ENCODE results near the gene SPG11. TPM values are rescaled to one million over a fixed set of nuclear protein-coding genes. Genes with fewer than 3 reads are reported as not detected.

Gene SPG11
- total and polyA plus RNA-seq, 9 of the 15 experiments (the other 6 are each of a cell fraction or from before 2014, with no cell fraction given): 23.3 to 71.2 (median 45.6) TPM

- no peak for TF ChIP-seq LEF1 (IDR thresholded peaks at IDR 0.05)
- TF ChIP-seq CCAR2 (IDR thresholded peaks at IDR 0.05; ENCODE audit: low read depth, low read length): no peak
- peak; percentile 84 for TF ChIP-seq RBFOX2 (IDR thresholded peaks at IDR 0.05; ENCODE audit: low read depth, low read length)
- no peak for TF ChIP-seq FIP1L1 (IDR thresholded peaks at IDR 0.05; ENCODE audit: low read depth, low read length, poor library complexity, severe bottlenecking)
- no peak for TF ChIP-seq GATAD2A (IDR thresholded peaks at IDR 0.05)
- no peak for TF ChIP-seq CBX5 (IDR thresholded peaks at IDR 0.05; ENCODE audit: borderline replicate concordance, low read depth)
- no peak for TF ChIP-seq ZNF584 (CRISPR knock-in tag; IDR thresholded peaks at IDR 0.05; ENCODE audit: low read depth)
- TF ChIP-seq CREB1 (IDR thresholded peaks at IDR 0.05): no peak
- no peak for TF ChIP-seq CREB1 (CRISPR knock-in tag; IDR thresholded peaks at IDR 0.05)
- TF ChIP-seq ELF4 (CRISPR knock-in tag; IDR thresholded peaks at IDR 0.05): no peak
- peak; percentile 44; the same call in 1 of the 2 replicates for TF ChIP-seq LCOR (CRISPR knock-in tag; IDR thresholded peaks at IDR 0.05)
- no peak for TF ChIP-seq KAT2B (IDR thresholded peaks at IDR 0.05; ENCODE audit: low read depth, low read length)
- TF ChIP-seq PML (IDR thresholded peaks at IDR 0.05; ENCODE audit: low read length): peak; percentile 2; the same call in 1 of the 2 replicates
- no peak for TF ChIP-seq ELK3 (CRISPR knock-in tag; IDR thresholded peaks at IDR 0.05)
- TF ChIP-seq, protein P1, sequence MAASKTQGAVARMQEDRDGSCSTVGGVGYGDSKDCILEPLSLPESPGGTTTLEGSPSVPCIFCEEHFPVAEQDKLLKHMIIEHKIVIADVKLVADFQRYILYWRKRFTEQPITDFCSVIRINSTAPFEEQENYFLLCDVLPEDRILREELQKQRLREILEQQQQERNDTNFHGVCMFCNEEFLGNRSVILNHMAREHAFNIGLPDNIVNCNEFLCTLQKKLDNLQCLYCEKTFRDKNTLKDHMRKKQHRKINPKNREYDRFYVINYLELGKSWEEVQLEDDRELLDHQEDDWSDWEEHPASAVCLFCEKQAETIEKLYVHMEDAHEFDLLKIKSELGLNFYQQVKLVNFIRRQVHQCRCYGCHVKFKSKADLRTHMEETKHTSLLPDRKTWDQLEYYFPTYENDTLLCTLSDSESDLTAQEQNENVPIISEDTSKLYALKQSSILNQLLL (CRISPR knock-in tag; IDR thresholded peaks at IDR 0.05; ENCODE audit: borderline replicate concordance): no peak
- peak; percentile 15 for TF ChIP-seq ETV1 (tag; conservative IDR thresholded peaks at IDR 0.05; ENCODE audit: low read depth)
- no peak for TF ChIP-seq NR2C2 (CRISPR knock-in tag; IDR thresholded peaks at IDR 0.05)
- no peak; the same call in 1 of the 2 replicates for TF ChIP-seq NR2C2 (tag; IDR thresholded peaks at IDR 0.05)
- TF ChIP-seq PBX2 (CRISPR knock-in tag; IDR thresholded peaks at IDR 0.05; ENCODE audit: low read depth): no peak
- no peak for TF ChIP-seq PBX2 (tag; conservative IDR thresholded peaks at IDR 0.05; ENCODE audit: low read depth)
- no peak for TF ChIP-seq UBTF (IDR thresholded peaks at IDR 0.05; ENCODE audit: borderline replicate concordance in 1 of 2, low read depth in 2 of 2, low read length in 2 of 2)
- TF ChIP-seq ZNF41 (CRISPR knock-in tag; conservative IDR thresholded peaks at IDR 0.05): no peak
- no peak for TF ChIP-seq ZNF232 (CRISPR knock-in tag; IDR thresholded peaks at IDR 0.05)
Measured at GRCh38 chr15:44536302-44536961, 127.0 kb downstream of the SPG11 start (continued).

Measured in K562 (cell line).